ENCODE results near the gene ATM.
"Not testable (repeated sequence)": the region's sequence is repeated elsewhere in the genome, so short reads cannot be mapped to it uniquely, and the experiment has no call there.

The ATM gene

GRCh38 chr11:108278546-108278945 is 55.7 kb downstream of the ATM start:
- Histone ChIP-seq H3K9ac (no peak overlapping the region), H3K27me3 (no peaks in the 10 kb centered on the region), H3K4me1 (peaks cover 0 to 15% (median 0%) of the 10 kb centered on the region in 10 experiments; a peak in 5 of 20 replicates), H3K27ac (0 out of 22 replicates have a peak overlapping the region, but pooled peaks of 1 of the 11 experiments have one; percentile 24), H3K36me3 (peaks cover 76 to 100% (median 87%) of the 10 kb centered on the region in 11 experiments), H4K20me1 (no peaks in the 10 kb centered on the region; a peak in 1 of 22 replicates), H3K4me3 (no peak overlapping the region), H3K9me3 (replicated peaks in 1 of 11) (peaks cover 15 to 20% (median 17%) of the 10 kb centered on the region in 11 experiments), H3K4me2 (peak overlapping the region in 2 of 11 experiments; percentile 34 to 45; a peak in 3 of 22 replicates)
- TF ChIP-seq Cebpa-rat (IDR thresholded peaks at IDR 0.05), result no peak

GRCh38 chr11:108278954-108279353 is 56.1 kb downstream of the ATM start:
- TF ChIP-seq Cebpa-rat (IDR thresholded peaks at IDR 0.05), result no peak
- Histone ChIP-seq H3K36me3 (peaks cover 74 to 100% (median 86%) of the 10 kb centered on the region in 11 experiments), H4K20me1 (no peaks in the 10 kb centered on the region; a peak in 1 of 22 replicates), H3K4me3 (no peak overlapping the region), H3K9me3 (replicated peaks in 1 of 11) (peaks cover 11 to 16% (median 13%) of the 10 kb centered on the region in 11 experiments), H3K27me3 (no peaks in the 10 kb centered on the region), H3K4me2 (no peak overlapping the region), H3K27ac (0 out of 22 replicates have a peak overlapping the region, but pooled peaks of 1 of the 11 experiments have one; percentile 24), H3K9ac (no peak overlapping the region), H3K4me1 (peaks cover 0 to 15% (median 0%) of the 10 kb centered on the region in 10 experiments; a peak in 5 of 20 replicates)

GRCh38 chr11:108286370-108286769 is 63.5 kb downstream of the ATM start:
- no peak overlapping the region for H3K9ac ChIP-seq
- no peaks in the 10 kb centered on the region for H3K27me3 ChIP-seq
- no peak overlapping the region for H3K27ac ChIP-seq
- peaks cover 65 to 90% (median 85%) of the 10 kb centered on the region in 11 experiments for H3K36me3 ChIP-seq
- TF ChIP-seq Cebpa-rat (IDR thresholded peaks at IDR 0.05), result no peak
- H3K4me2 ChIP-seq, result no peak overlapping the region
- H3K4me1 ChIP-seq, result peaks cover 0 to 15% (median 10%) of the 10 kb centered on the region in 10 experiments; a peak in 17 of 20 replicates
- H3K4me3 ChIP-seq, result no peak overlapping the region
- no peaks in the 10 kb centered on the region for H4K20me1 ChIP-seq
- peaks cover 0 to 10% (median 0%) of the 10 kb centered on the region in 11 experiments; a peak in 1 of 22 replicates for H3K9me3 ChIP-seq (replicated peaks in 1 of 11)

- no peak for TF ChIP-seq Cebpa-rat (IDR thresholded peaks at IDR 0.05)
- Histone ChIP-seq H3K27me3 (no peaks in the 10 kb centered on the region), H3K9me3 (replicated peaks in 1 of 11) (peaks cover 0 to 10% (median 0%) of the 10 kb centered on the region in 11 experiments; a peak in 1 of 22 replicates), H3K4me2 (no peak overlapping the region), H3K36me3 (peaks cover 65 to 90% (median 85%) of the 10 kb centered on the region in 11 experiments), H4K20me1 (no peaks in the 10 kb centered on the region), H3K4me1 (peaks cover 0 to 15% (median 10%) of the 10 kb centered on the region in 10 experiments; a peak in 17 of 20 replicates), H3K27ac (no peak overlapping the region), H3K4me3 (no peak overlapping the region), H3K9ac (no peak overlapping the region)
Observed at GRCh38 chr11:108286956-108287355, 64.1 kb downstream of the ATM start.

GRCh38 chr11:108289066-108289465 is 66.2 kb downstream of the ATM start:
- peaks cover 53 to 90% (median 83%) of the 10 kb centered on the region in 11 experiments for H3K36me3 ChIP-seq
- H3K27ac ChIP-seq, result not testable (repeated sequence)

GRCh38 chr11:108289699-108290098 is 66.8 kb downstream of the ATM start:
- Histone ChIP-seq H3K9me3 (replicated peaks in 1 of 11) (peaks cover 0 to 10% (median 0%) of the 10 kb centered on the region in 11 experiments; a peak in 1 of 22 replicates), H3K4me3 (no peak overlapping the region), H3K27me3 (no peaks in the 10 kb centered on the region), H3K27ac (peak overlapping the region in 10 of 11 experiments; percentile 8 to 70 (median 56); a peak in 17 of 22 replicates), H3K4me1 (peaks cover 0 to 15% (median 10%) of the 10 kb centered on the region in 10 experiments; a peak in 17 of 20 replicates), H3K9ac (peak overlapping the region in 8 of 11 experiments; percentile 12 to 53 (median 44); a peak in 10 of 22 replicates), H3K4me2 (peak overlapping the region; percentile 12 to 69 (median 56); a peak in 21 of 22 replicates), H3K36me3 (peaks cover 52 to 90% (median 82%) of the 10 kb centered on the region in 11 experiments), H4K20me1 (0 out of 22 replicates have a peak, but pooled peaks cover 0 to 4% (median 0%) of the 10 kb centered on the region in 11 experiments)
- TF ChIP-seq Cebpa-rat (IDR thresholded peaks at IDR 0.05), result no peak

More at GRCh38 chr11:108289066-108289465, 66.2 kb downstream of the ATM start:
- not testable (repeated sequence) for H3K4me3 ChIP-seq; H3K9me3 ChIP-seq (replicated peaks in 1 of 11); H3K9ac ChIP-seq; H3K27me3 ChIP-seq; H3K4me2 ChIP-seq; H4K20me1 ChIP-seq
- peaks cover 0 to 15% (median 10%) of the 10 kb centered on the region in 10 experiments; a peak in 17 of 20 replicates for H3K4me1 ChIP-seq

- H3K4me1 ChIP-seq, result peaks cover 0 to 15% (median 10%) of the 10 kb centered on the region in 10 experiments; a peak in 17 of 20 replicates
- no peak overlapping the region for H3K9ac ChIP-seq
- H3K4me3 ChIP-seq, result no peak overlapping the region
- H3K4me2 ChIP-seq, result no peak overlapping the region
- no peak overlapping the region for H3K27ac ChIP-seq
- H3K9me3 ChIP-seq (replicated peaks in 1 of 11), result no peaks in the 10 kb centered on the region
- H4K20me1 ChIP-seq, result 0 out of 22 replicates have a peak, but pooled peaks cover 0 to 4% (median 0%) of the 10 kb centered on the region in 11 experiments
- no peak for TF ChIP-seq Cebpa-rat (IDR thresholded peaks at IDR 0.05)
- no peaks in the 10 kb centered on the region for H3K27me3 ChIP-seq
- peaks cover 46 to 90% (median 79%) of the 10 kb centered on the region in 11 experiments for H3K36me3 ChIP-seq
Observed at GRCh38 chr11:108293229-108293628, 70.4 kb downstream of the ATM start.

- H3K36me3 ChIP-seq, result peaks cover 73 to 99% (median 90%) of the 10 kb centered on the region in 11 experiments
Observed at GRCh38 chr11:108302121-108302785, 79.4 kb downstream of the ATM start.

GRCh38 chr11:108307751-108308150 is 84.9 kb downstream of the ATM start:
- H3K36me3 ChIP-seq, result peaks cover 75 to 96% (median 90%) of the 10 kb centered on the region in 11 experiments

More at GRCh38 chr11:108302121-108302785, 79.4 kb downstream of the ATM start:
- H3K9me3 ChIP-seq (replicated peaks in 1 of 11), result no peaks in the 10 kb centered on the region
- peaks cover 0 to 6% (median 0%) of the 10 kb centered on the region in 10 experiments; a peak in 2 of 20 replicates for H3K4me1 ChIP-seq
- H3K4me2 ChIP-seq, result no peak overlapping the region
- no peaks in the 10 kb centered on the region for H3K27me3 ChIP-seq
- H4K20me1 ChIP-seq, result no peaks in the 10 kb centered on the region
- no peak overlapping the region for H3K4me3 ChIP-seq
- H3K27ac ChIP-seq, result peak overlapping the region in 2 of 11 experiments; percentile 11 to 13; a peak in 1 of 22 replicates
- no peak overlapping the region for H3K9ac ChIP-seq
- TF ChIP-seq Cebpa-rat (IDR thresholded peaks at IDR 0.05), result no peak

More at GRCh38 chr11:108307751-108308150, 84.9 kb downstream of the ATM start:
- no peaks in the 10 kb centered on the region for H3K9me3 ChIP-seq (replicated peaks in 1 of 11)
- no peak overlapping the region for H3K4me3 ChIP-seq
- no peak overlapping the region for H3K27ac ChIP-seq
- peaks cover 0 to 7% (median 0%) of the 10 kb centered on the region in 11 experiments; a peak in 2 of 22 replicates for H4K20me1 ChIP-seq
- H3K27me3 ChIP-seq, result no peaks in the 10 kb centered on the region
- no peak overlapping the region for H3K4me2 ChIP-seq
- TF ChIP-seq Cebpa-rat (IDR thresholded peaks at IDR 0.05), result no peak
- no peaks in the 10 kb centered on the region for H3K4me1 ChIP-seq
- no peak overlapping the region for H3K9ac ChIP-seq
